Liver (tissue), 9 donors: ENCODE data around the gene HACD2. TPM values are rescaled to one million over a fixed set of nuclear protein-coding genes. Genes with fewer than 3 reads are reported as not detected.

ENCODE experiments used
- DNase-seq: peaks from one replicate; pipeline ENCODE4 v3.0.0-alpha.2; 2017; ENCODE audit warnings: low spot score
- H3K27ac ChIP-seq, 2 donors: one replicate each; pipeline ENCODE4 v1.7.0; 2013; ENCODE audit warnings: inconsistent platforms in 2 of 2, low read length in 2 of 2, control low read depth in 1 of 2, low read depth in 1 of 2, mild to moderate bottlenecking in 1 of 2
- H3K27me3 ChIP-seq, 4 donors: one replicate each; pipeline versions ENCODE4 v1.6.1 to v1.7.0; 2013; ENCODE audit warnings: low read length in 3 of 4, inconsistent platforms in 1 of 4, mild to moderate bottlenecking in 1 of 4, moderate library complexity in 1 of 4; ENCODE audit not compliant: control insufficient read depth in 4 of 4, insufficient read depth in 4 of 4
- H3K36me3 ChIP-seq, 4 donors: one replicate each; pipeline versions ENCODE4 v1.6.1 to v1.7.0; 2013; ENCODE audit warnings: low read length in 3 of 4, mild to moderate bottlenecking in 3 of 4, low read depth in 1 of 4, moderate library complexity in 1 of 4; ENCODE audit not compliant: control insufficient read depth in 4 of 4, insufficient read depth in 3 of 4
- H3K4me1 ChIP-seq, 4 donors: one replicate each; pipeline versions ENCODE4 v1.6.1 to v1.7.0; 2013; ENCODE audit warnings: low read length in 3 of 4, mild to moderate bottlenecking in 3 of 4, moderate library complexity in 1 of 4; ENCODE audit not compliant: control insufficient read depth in 4 of 4, insufficient read depth in 4 of 4
- H3K4me3 ChIP-seq, 3 donors: one replicate each; pipeline versions ENCODE4 v1.6.1 to v1.7.0; 2013; ENCODE audit warnings: low read length in 3 of 3, control low read depth in 1 of 3, low read depth in 1 of 3, mild to moderate bottlenecking in 1 of 3
- H3K9ac ChIP-seq, 2 donors: one replicate each; pipeline ENCODE4 v1.7.0; 2013; ENCODE audit warnings: low read length in 2 of 2, mild to moderate bottlenecking in 2 of 2, moderate library complexity in 2 of 2, control low read depth in 1 of 2, low read depth in 1 of 2
- H3K9me3 ChIP-seq, 4 donors: one replicate each; pipeline versions ENCODE4 v1.6.1 to v1.7.0; 2013; ENCODE audit warnings: low read length in 3 of 4; ENCODE audit not compliant: control insufficient read depth in 4 of 4
- EGR1 ChIP-seq, 2 donors: IDR thresholded peaks; 2 replicates each; pipeline ENCODE4 v1.6.1; 2016 to 2018; ENCODE audit warnings: antibody characterized with exemption in 2 of 2, low read depth in 2 of 2
- FOXA1 ChIP-seq: IDR thresholded peaks from 2 replicates; pipeline ENCODE4 v1.6.1; 2016; ENCODE audit warnings: antibody characterized with exemption
- FOXA2 ChIP-seq: IDR thresholded peaks from 2 replicates; pipeline ENCODE4 v1.6.1; 2016; ENCODE audit warnings: antibody characterized with exemption
- HNF4G ChIP-seq: IDR thresholded peaks from 2 replicates; pipeline ENCODE4 v1.6.1; 2016; ENCODE audit warnings: antibody characterized with exemption
- JUND ChIP-seq, 2 donors: IDR thresholded peaks; 2 replicates each; pipeline ENCODE4 v1.6.1; 2016; ENCODE audit warnings: antibody characterized with exemption in 2 of 2
- MAX ChIP-seq: IDR thresholded peaks from 2 replicates; pipeline ENCODE4 v1.6.1; 2016; ENCODE audit warnings: antibody characterized with exemption
- NR2F2 ChIP-seq: IDR thresholded peaks from 2 replicates; pipeline ENCODE4 v1.6.1; 2016; ENCODE audit warnings: antibody characterized with exemption
- RAD21 ChIP-seq, 2 donors: IDR thresholded peaks; 2 replicates each; pipeline ENCODE4 v1.6.1; 2016; ENCODE audit warnings: antibody characterized with exemption in 2 of 2, mild to moderate bottlenecking in 2 of 2
- REST ChIP-seq: IDR thresholded peaks from 2 replicates; pipeline ENCODE4 v1.6.1; 2016; ENCODE audit warnings: antibody characterized with exemption, mild to moderate bottlenecking
- SP1 ChIP-seq: IDR thresholded peaks from 2 replicates; pipeline ENCODE4 v1.6.1; 2018; ENCODE audit warnings: antibody characterized with exemption, mild to moderate bottlenecking
- TAF1 ChIP-seq: conservative IDR thresholded peaks from 2 replicates; pipeline ENCODE4 v1.6.1; 2016; ENCODE audit warnings: antibody characterized with exemption, mild to moderate bottlenecking
- YY1 ChIP-seq: IDR thresholded peaks from 2 replicates; pipeline ENCODE4 v1.6.1; 2016; ENCODE audit warnings: antibody characterized with exemption, mild to moderate bottlenecking
- ZBTB33 ChIP-seq: IDR thresholded peaks from 2 replicates; pipeline ENCODE4 v1.6.1; 2016; ENCODE audit warnings: antibody characterized with exemption
- WGBS: extraction: QIAGEN DNeasy Blood & Tissue Kit; methylation state at CpG from one replicate; pipeline ENCODE4 v1.1.7; 2013; 5-methylcytosine and 5-hydroxymethylcytosine counted together
- polyA plus RNA-seq, 2 donors: library from polyadenylated mRNA; stranded (reverse) in 1 of 2; unstranded in 1 of 2; fragments of 200-250 nt in 1 of 2; fragments of >200 nt in 1 of 2; fragmentation: Nextera tagmentation in 1 of 2; extraction: Ambion mirVana in 1 of 2; gene quantifications; one replicate each; pipeline versions ENCODE4 v1.2.1 to v1.2.3, GENCODE V29; 2013 to 2015
- total RNA-seq, 2 donors: library from RNA; depleted of rRNA; stranded (reverse); fragments of >200 nt; gene quantifications; one replicate each; pipeline ENCODE4 v1.2.3, GENCODE V29; 2014
- TF ChIP-seq, protein P1 (sequence below): IDR thresholded peaks from 2 replicates; pipeline ENCODE4 v1.6.1; 2016; ENCODE audit warnings: antibody characterized with exemption
- TF ChIP-seq, protein P2 (sequence below): fragments of 150-350 bp; IDR thresholded peaks from 2 replicates; pipeline ENCODE4 v1.5.1; 2017; ENCODE audit warnings: improper control_type of control experiment, low read depth, low read length; ENCODE audit not compliant: missing input control
- donor health status: healthy.
- donor health status: healthy.
- donor health status: healthy.
- donor health status: healthy.
- donor health status: healthy.

The HACD2 gene
- total and polyA plus RNA-seq, 4 donors: 14.8 to 45.2 (median 25.2) TPM

GRCh38 chr3:123442125-123442524 lies 142.7 kb downstream of the HACD2 start:
- H3K36me3 ChIP-seq: no peaks in the 10 kb centered on the region
- TF ChIP-seq TAF1 (no peak), ZBTB33 (no peak), HNF4G (no peak), SP1 (no peak), YY1 (no peak), EGR1 (IDR thresholded peaks at IDR 0.05; ENCODE audit: low read depth in 2 of 2) (no peak), RAD21 (IDR thresholded peaks at IDR 0.05) (no peak), FOXA1 (no peak), JUND (IDR thresholded peaks at IDR 0.05) (no peak), REST (no peak), FOXA2 (no peak), NR2F2 (no peak), MAX (no peak)
- TF ChIP-seq, protein P1, sequence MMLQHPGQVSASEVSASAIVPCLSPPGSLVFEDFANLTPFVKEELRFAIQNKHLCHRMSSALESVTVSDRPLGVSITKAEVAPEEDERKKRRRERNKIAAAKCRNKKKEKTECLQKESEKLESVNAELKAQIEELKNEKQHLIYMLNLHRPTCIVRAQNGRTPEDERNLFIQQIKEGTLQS: no peak
- TF ChIP-seq, protein P2, sequence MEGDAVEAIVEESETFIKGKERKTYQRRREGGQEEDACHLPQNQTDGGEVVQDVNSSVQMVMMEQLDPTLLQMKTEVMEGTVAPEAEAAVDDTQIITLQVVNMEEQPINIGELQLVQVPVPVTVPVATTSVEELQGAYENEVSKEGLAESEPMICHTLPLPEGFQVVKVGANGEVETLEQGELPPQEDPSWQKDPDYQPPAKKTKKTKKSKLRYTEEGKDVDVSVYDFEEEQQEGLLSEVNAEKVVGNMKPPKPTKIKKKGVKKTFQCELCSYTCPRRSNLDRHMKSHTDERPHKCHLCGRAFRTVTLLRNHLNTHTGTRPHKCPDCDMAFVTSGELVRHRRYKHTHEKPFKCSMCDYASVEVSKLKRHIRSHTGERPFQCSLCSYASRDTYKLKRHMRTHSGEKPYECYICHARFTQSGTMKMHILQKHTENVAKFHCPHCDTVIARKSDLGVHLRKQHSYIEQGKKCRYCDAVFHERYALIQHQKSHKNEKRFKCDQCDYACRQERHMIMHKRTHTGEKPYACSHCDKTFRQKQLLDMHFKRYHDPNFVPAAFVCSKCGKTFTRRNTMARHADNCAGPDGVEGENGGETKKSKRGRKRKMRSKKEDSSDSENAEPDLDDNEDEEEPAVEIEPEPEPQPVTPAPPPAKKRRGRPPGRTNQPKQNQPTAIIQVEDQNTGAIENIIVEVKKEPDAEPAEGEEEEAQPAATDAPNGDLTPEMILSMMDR: no peak
- no peak overlapping the region for H3K27ac ChIP-seq
- H3K27me3 ChIP-seq: no peaks in the 10 kb centered on the region
- no peak overlapping the region for H3K9ac ChIP-seq
- DNase-seq: no peak
- WGBS: 91% methylated on average over 9 of the region's 9 CpGs
- H3K4me1 ChIP-seq: no peaks in the 10 kb centered on the region
- no peak overlapping the region for H3K4me3 ChIP-seq
- no peaks in the 10 kb centered on the region for H3K9me3 ChIP-seq

Other genes with a start within 250 kb of the HACD2 start
- gene ADCY5, start 136.0 kb downstream of the HACD2 start, total RNA-seq: 1 to 10 TPM; 3.1 to 6.6 TPM
- 1 to 10 TPM in 1 of 2 donors, under 1 TPM in 1; 0.74 to 2.7 TPM for gene ADCY5, start 136.0 kb downstream of the HACD2 start, polyA plus RNA-seq